ENCODE measurements around the gene AGAP1. TPM values are rescaled to one million over a fixed set of nuclear protein-coding genes. Genes with fewer than 3 reads are reported as not detected.

The AGAP1 gene
- total RNA-seq, 4 donors from 2014 or later: 33.7 to 55.2 (median 37.5) TPM

GRCh38 chr2:235640377-235640776, 146.5 kb downstream of the AGAP1 start:
- H3K27ac ChIP-seq: peak overlapping the region; percentile 91 to 96 (median 93)

GRCh38 chr2:235640926-235641723, 147.3 kb downstream of the AGAP1 start:
- Histone ChIP-seq H3K36me3 (no peaks in the 10 kb centered on the region), H3K4me1 (peaks cover 26 to 83% (median 35%) of the 10 kb centered on the region in 3 donors), H3K27me3 (no peaks in the 10 kb centered on the region), H3K9me3 (no peaks in the 10 kb centered on the region), H3K27ac (peak overlapping the region; percentile 91 to 96 (median 93)), H3K4me3 (peak overlapping the region in 1 of 2 donors; percentile 13)
- 8 to 9% methylated on average over 10 to 11 of the region's 11 CpGs for WGBS, 2 donors (ENCODE audit: low coverage in 1 of 2)
- ATAC-seq: peak; percentile 37
- TF ChIP-seq CTCF (IDR thresholded peaks at IDR 0.05) (no peak), POLR2AphosphoS5 (IDR thresholded peaks at IDR 0.05) (peak; percentile 70)

More at GRCh38 chr2:235640377-235640776, 146.5 kb downstream of the AGAP1 start:
- peaks cover 26 to 88% (median 35%) of the 10 kb centered on the region in 3 donors for H3K4me1 ChIP-seq
- ATAC-seq: no peak
- WGBS, 2 donors (ENCODE audit: low coverage in 1 of 2): 48 to 51% methylated on average over 2 of the region's 2 CpGs
- H3K9me3 ChIP-seq: no peaks in the 10 kb centered on the region
- no peaks in the 10 kb centered on the region for H3K36me3 ChIP-seq
- no peak overlapping the region for H3K4me3 ChIP-seq
- no peak for TF ChIP-seq EP300 (IDR thresholded peaks at IDR 0.05)
- no peak for TF ChIP-seq CTCF (IDR thresholded peaks at IDR 0.05)
- no peak for TF ChIP-seq POLR2AphosphoS5 (IDR thresholded peaks at IDR 0.05)
- no peak for TF ChIP-seq POLR2A (IDR thresholded peaks at IDR 0.05)
- H3K27me3 ChIP-seq: no peaks in the 10 kb centered on the region

GRCh38 chr2:235641956-235642355, 148.1 kb downstream of the AGAP1 start:
- H3K27ac ChIP-seq: peak overlapping the region in 3 of 4 donors; percentile 91 to 94 (median 92)

GRCh38 chr2:235642446-235643098, 148.7 kb downstream of the AGAP1 start:
- Histone ChIP-seq H3K4me3 (no peak overlapping the region), H3K9me3 (no peaks in the 10 kb centered on the region), H3K4me1 (peaks cover 26 to 74% (median 35%) of the 10 kb centered on the region in 3 donors), H3K27me3 (no peaks in the 10 kb centered on the region), H3K36me3 (no peaks in the 10 kb centered on the region), H3K27ac (peak overlapping the region in 3 of 4 donors; percentile 91 to 94 (median 92))
- TF ChIP-seq POLR2A (IDR thresholded peaks at IDR 0.05) (no peak), EP300 (IDR thresholded peaks at IDR 0.05) (no peak), CTCF (IDR thresholded peaks at IDR 0.05) (peak in 1 of 4 experiments; percentile 28), POLR2AphosphoS5 (IDR thresholded peaks at IDR 0.05) (no peak)
- WGBS, 2 donors (ENCODE audit: low coverage in 1 of 2): 58 to 83% methylated on average over 4 to 8 of the region's 9 CpGs
- no peak for ATAC-seq

More at GRCh38 chr2:235641956-235642355, 148.1 kb downstream of the AGAP1 start:
- 35 to 47% methylated on average over 2 of the region's 8 CpGs for WGBS, 2 donors (ENCODE audit: low coverage in 1 of 2)
- ATAC-seq: no peak
- H3K4me1 ChIP-seq: peaks cover 26 to 76% (median 35%) of the 10 kb centered on the region in 3 donors
- no peaks in the 10 kb centered on the region for H3K27me3 ChIP-seq
- TF ChIP-seq EP300 (IDR thresholded peaks at IDR 0.05): no peak
- TF ChIP-seq POLR2AphosphoS5 (IDR thresholded peaks at IDR 0.05): no peak
- TF ChIP-seq CTCF (IDR thresholded peaks at IDR 0.05): no peak
- no peak for TF ChIP-seq POLR2A (IDR thresholded peaks at IDR 0.05)
- no peak overlapping the region for H3K4me3 ChIP-seq
- H3K9me3 ChIP-seq: no peaks in the 10 kb centered on the region
- H3K36me3 ChIP-seq: no peaks in the 10 kb centered on the region
